Ovary (tissue), 3 donors: ENCODE results near the gene LRRC75A.

Source experiments
- EP300 ChIP-seq: sonication (generic); formaldehyde crosslinking; IDR thresholded peaks from one replicate; pipeline ENCODE4 v1.6.1; 2017; ENCODE audit warnings: antibody characterized with exemption
- POLR2A ChIP-seq: fragments of 450-650 bp; IDR thresholded peaks from one replicate; pipeline ENCODE4 v1.6.1; 2017; ENCODE audit warnings: antibody characterized with exemption, mild to moderate bottlenecking, moderate library complexity
- TF ChIP-seq, protein P1 (sequence below), 3 donors: fragments of 450-650 bp in 2 of 3; fragments of 200-600 bp in 1 of 3; IDR thresholded peaks; one replicate each; pipeline versions ENCODE4 v1.5.1 to v1.8.0; 2016 to 2022; ENCODE audit warnings: antibody characterized with exemption in 3 of 3, mild to moderate bottlenecking in 1 of 3
- donor health status: DM: no; HTN: no; CAD: no.

DNA sequence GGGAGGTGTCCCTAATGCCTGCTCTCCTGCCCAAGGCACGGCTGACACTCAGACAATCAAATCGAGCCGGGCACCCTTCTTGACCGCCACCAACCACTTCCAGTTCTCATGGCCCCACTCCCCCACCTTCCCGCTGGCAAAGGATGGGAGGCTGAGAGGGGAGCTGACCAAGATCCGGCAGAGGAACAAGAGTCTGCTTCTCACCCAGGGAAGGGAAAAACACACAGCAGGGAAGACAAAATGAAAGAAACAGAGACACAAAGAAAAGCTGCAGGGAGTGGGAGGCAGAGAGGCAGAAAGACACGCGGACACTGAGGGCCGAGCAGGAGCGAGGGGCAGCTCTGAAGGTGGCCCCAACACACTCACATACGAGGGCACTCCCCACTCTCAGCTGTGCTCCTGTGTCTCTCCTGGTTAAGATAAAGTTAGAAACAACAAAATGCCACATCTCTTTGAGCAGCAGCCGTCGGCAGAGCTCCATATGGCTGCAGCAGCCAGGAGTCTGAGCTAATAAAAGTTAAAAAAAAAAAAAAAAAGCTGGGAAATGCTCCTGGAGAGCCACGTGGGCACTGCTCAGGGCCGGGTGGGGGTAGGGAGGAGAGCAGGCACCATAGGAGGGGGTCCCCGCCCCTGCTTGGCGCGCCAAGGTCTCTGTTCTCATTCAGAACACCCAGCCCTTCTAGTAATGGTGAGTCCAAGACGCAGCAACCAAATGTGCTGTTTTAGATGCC is 7.4 kb downstream of the LRRC75A start:
- TF ChIP-seq EP300 = no peak
- TF ChIP-seq, protein P1, sequence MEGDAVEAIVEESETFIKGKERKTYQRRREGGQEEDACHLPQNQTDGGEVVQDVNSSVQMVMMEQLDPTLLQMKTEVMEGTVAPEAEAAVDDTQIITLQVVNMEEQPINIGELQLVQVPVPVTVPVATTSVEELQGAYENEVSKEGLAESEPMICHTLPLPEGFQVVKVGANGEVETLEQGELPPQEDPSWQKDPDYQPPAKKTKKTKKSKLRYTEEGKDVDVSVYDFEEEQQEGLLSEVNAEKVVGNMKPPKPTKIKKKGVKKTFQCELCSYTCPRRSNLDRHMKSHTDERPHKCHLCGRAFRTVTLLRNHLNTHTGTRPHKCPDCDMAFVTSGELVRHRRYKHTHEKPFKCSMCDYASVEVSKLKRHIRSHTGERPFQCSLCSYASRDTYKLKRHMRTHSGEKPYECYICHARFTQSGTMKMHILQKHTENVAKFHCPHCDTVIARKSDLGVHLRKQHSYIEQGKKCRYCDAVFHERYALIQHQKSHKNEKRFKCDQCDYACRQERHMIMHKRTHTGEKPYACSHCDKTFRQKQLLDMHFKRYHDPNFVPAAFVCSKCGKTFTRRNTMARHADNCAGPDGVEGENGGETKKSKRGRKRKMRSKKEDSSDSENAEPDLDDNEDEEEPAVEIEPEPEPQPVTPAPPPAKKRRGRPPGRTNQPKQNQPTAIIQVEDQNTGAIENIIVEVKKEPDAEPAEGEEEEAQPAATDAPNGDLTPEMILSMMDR (IDR thresholded peaks at IDR 0.05) = no peak
- TF ChIP-seq POLR2A = no peak
